Fibroblast of the aortic adventitia (primary cell): ENCODE results near the gene OR10C1. TPM values are rescaled to one million over a fixed set of nuclear protein-coding genes. Genes with fewer than 3 reads are reported as not detected.

Experiments
- total RNA-seq: library from RNA; depleted of rRNA; stranded (reverse); fragments of >200 nt; gene quantifications from 2 replicates; pipeline ENCODE4 v1.2.3, GENCODE V29; 2012; ENCODE audit warnings: low replicate concordance

OR10C1 gene
- total RNA-seq, 1 donor, result not detected

Other genes with a start within 250 kb of the OR10C1 start
- not detected in 2 replicates for gene OR14J1, start 137.6 kb upstream of the OR10C1 start, total RNA-seq
- gene OR5V1, start 70.4 kb upstream of the OR10C1 start, total RNA-seq, result not detected in 2 replicates
- not detected in 2 replicates for gene OR12D3, start 64.0 kb upstream of the OR10C1 start, total RNA-seq
- not detected in 2 replicates for gene OR12D2, start 43.7 kb upstream of the OR10C1 start, total RNA-seq
- not detected in 2 replicates for gene OR12D1, start 24.4 kb upstream of the OR10C1 start, total RNA-seq
- not detected in 2 replicates for gene OR11A1, start 17.8 kb downstream of the OR10C1 start, total RNA-seq
- gene OR2H1, start 17.8 kb downstream of the OR10C1 start, total RNA-seq, result not detected in 2 replicates
- not detected in 2 replicates for gene MAS1L, start 48.6 kb downstream of the OR10C1 start, total RNA-seq
- not detected in 2 replicates for gene UBD, start 120.4 kb downstream of the OR10C1 start, total RNA-seq
- gene OR2H2, start 145.8 kb downstream of the OR10C1 start, total RNA-seq, result not detected in 2 replicates
- 11.7 and 19.2 TPM in 2 replicates for gene GABBR1, start 193.9 kb downstream of the OR10C1 start, total RNA-seq
- gene MOG, start 217.8 kb downstream of the OR10C1 start, total RNA-seq, result not detected in 2 replicates
- 0.49 TPM in 1 of 2 replicates, not detected in the other for gene ZFP57, start 241.8 kb downstream of the OR10C1 start, total RNA-seq